Skeletal muscle tissue (tissue), 4 donors: Measurements from ENCODE around the gene FBXO41. TPM values are rescaled to one million over a fixed set of nuclear protein-coding genes. Genes with fewer than 3 reads are reported as not detected.

Source experiments
- H3K27ac ChIP-seq: one replicate; pipeline ENCODE4 v1.7.0; 2013; ENCODE audit warnings: mild to moderate bottlenecking, low read depth, low read length, inconsistent platforms
- H3K27me3 ChIP-seq, 3 donors: one replicate each; pipeline ENCODE4 v1.7.0; 2013; ENCODE audit warnings: low read length in 3 of 3; ENCODE audit not compliant: control insufficient read depth in 3 of 3, insufficient read depth in 3 of 3
- H3K36me3 ChIP-seq, 3 donors: one replicate each; pipeline ENCODE4 v1.7.0; 2013; ENCODE audit warnings: low read length in 3 of 3; ENCODE audit not compliant: control insufficient read depth in 3 of 3, insufficient read depth in 3 of 3
- H3K4me1 ChIP-seq, 3 donors: one replicate each; pipeline ENCODE4 v1.7.0; 2013; ENCODE audit warnings: low read length in 3 of 3, mild to moderate bottlenecking in 3 of 3; ENCODE audit not compliant: control insufficient read depth in 3 of 3, insufficient read depth in 3 of 3
- H3K4me3 ChIP-seq, 3 donors: one replicate each; pipeline ENCODE4 v1.7.0; 2013; ENCODE audit warnings: low read length in 3 of 3
- H3K9ac ChIP-seq, 3 donors: one replicate each; pipeline ENCODE4 v1.7.0; 2013; ENCODE audit warnings: low read length in 3 of 3, mild to moderate bottlenecking in 3 of 3, moderate library complexity in 2 of 3, low read depth in 1 of 3
- H3K9me3 ChIP-seq, 3 donors: one replicate each; pipeline ENCODE4 v1.7.0; 2013; ENCODE audit warnings: low read length in 3 of 3; ENCODE audit not compliant: control insufficient read depth in 3 of 3
- total RNA-seq: library from RNA; depleted of rRNA; stranded (reverse); fragments of >200 nt; gene quantifications from one replicate; pipeline ENCODE4 v1.2.3, GENCODE V29; 2014
- donor health status: Osteomylitis.

The FBXO41 gene
- total RNA-seq, 1 donor from 2014 or later: under 0.01 TPM

DNA sequence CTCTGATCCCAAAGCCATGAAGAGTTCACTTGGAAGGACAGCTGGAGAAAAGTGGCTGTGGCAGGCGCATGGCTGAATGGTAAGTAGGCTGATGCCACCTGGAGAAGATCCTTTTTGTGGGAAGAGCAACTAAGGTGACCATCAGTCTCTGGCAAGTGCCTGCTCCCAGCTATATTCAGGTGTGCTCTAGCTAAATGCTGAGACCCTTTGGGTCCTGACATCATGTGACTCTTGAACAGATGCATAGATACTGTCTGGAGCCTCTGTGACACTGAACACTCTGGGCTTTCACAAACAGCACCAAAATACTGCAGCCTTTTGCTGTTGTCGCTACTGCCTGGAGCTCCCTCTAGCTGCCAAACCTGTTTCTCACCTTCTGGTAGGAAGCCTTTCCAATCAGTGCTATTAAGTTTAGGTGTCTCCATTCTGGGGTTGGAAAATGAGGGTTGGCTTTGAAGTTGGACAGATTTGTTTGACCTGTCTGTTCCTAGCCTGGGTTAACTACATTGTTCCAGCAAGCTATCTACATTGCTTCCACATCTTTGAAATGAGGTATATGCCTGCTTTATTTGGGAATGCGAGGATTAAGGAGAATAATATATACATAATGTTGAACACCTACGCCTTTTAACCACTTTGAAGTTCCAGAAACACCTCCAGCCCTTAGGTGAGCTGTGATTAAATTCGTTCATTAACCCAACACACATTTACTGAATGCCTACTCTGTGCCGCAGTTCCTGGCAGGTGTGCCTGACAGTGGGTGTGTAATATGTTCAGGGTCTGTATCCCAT, 6.0 kb upstream of the FBXO41 start:
- Histone ChIP-seq H3K36me3 (no peaks in the 10 kb centered on the region), H3K4me3 (no peak overlapping the region), H3K9ac (no peak overlapping the region), H3K27me3 (peaks cover 78 to 83% (median 82%) of the 10 kb centered on the region in 3 donors), H3K27ac (no peak overlapping the region), H3K9me3 (peaks cover 0 to 5% (median 0%) of the 10 kb centered on the region in 3 donors), H3K4me1 (peaks cover under 1 to 7% (median 3%) of the 10 kb centered on the region in 3 donors)

- Histone ChIP-seq H3K27me3 (peaks cover 78 to 84% (median 83%) of the 10 kb centered on the region in 3 donors), H3K36me3 (no peaks in the 10 kb centered on the region), H3K27ac (no peak overlapping the region), H3K9me3 (peaks cover 0 to under 1% (median 0%) of the 10 kb centered on the region in 3 donors), H3K4me3 (no peak overlapping the region), H3K4me1 (peaks cover 7 to 14% (median 9%) of the 10 kb centered on the region in 3 donors), H3K9ac (no peak overlapping the region)
Observed at GRCh38 chr2:73289304-73289703, 5.0 kb upstream of the FBXO41 start.

- Histone ChIP-seq H3K9me3 (no peaks in the 10 kb centered on the region), H3K27me3 (peaks cover 54 to 62% (median 60%) of the 10 kb centered on the region in 3 donors), H3K36me3 (no peaks in the 10 kb centered on the region), H3K27ac (no peak overlapping the region), H3K4me3 (no peak overlapping the region), H3K4me1 (peaks cover 4 to 9% (median 7%) of the 10 kb centered on the region in 3 donors), H3K9ac (no peak overlapping the region)
Observed at GRCh38 chr2:73286134-73286655, 1.9 kb upstream of the FBXO41 start.

DNA sequence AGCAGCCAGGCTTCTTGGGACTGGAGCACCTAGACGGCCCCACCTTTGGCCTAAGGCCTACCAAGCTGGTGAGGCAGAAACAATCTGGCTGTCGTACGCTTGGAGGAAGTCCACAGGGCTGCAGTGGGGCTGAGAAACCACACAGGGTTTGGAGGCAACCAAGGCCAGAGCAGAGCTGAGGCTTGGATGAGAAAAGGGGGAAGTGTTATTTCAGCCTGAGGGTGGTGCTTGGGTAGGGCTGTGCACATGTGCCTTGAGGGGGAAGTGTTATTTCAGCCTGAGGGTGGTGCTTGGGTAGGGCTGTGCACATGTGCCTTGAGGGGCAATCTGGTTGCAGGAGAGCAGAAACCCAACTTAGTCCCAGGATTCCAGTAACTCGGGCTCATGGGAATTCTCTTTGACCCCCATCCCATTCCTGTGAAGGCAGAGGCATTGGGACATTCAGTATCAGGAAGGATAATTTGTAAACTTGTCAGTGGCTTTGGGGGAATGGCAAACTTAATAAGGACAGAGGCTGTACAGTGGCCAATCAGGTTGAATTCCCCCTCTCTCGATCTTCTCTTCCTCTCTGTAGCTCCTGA, 971 bp upstream of the FBXO41 start:
- no peak overlapping the region for H3K27ac ChIP-seq
- peaks cover 44 to 53% (median 51%) of the 10 kb centered on the region in 3 donors for H3K27me3 ChIP-seq
- peak overlapping the region in 2 of 3 donors; percentile 49 to 54 for H3K4me3 ChIP-seq

DNA sequence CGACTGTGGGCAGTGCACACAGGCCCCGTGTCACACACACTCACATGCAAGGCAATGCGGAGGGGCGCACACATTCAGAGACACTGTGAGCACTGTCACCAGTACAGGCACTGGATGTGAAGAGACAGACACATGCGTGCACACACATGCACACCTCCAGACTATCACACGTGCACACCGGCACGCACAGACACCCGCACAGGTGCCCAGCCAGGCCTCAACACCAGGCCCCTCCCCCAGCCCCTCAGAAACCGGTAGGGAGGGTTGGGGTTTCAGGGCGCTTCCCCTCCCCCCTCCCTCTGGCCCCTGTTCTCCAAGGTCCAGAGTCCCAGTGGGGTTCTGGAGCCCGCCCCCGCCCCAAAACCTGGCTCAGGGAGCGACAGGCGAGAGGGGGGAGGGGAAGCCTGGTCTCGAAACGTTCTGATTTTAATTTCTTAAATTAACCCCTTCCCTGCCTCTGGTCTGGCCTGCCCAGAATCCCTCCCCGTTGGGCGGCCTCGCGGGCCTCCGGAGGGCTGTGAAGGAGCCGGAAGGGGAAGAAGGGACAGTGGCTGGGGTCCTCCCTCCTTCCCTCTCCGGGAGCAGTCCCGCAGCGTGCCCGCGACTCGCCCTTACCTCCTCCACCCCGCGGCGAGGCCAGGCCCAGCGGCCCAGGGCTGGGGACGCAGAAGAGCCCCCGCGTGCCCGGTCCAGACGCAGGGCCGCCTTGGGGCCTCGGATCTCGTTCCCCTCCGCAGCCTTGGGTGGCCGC, 558 bp downstream of the FBXO41 start:
- Histone ChIP-seq H3K9me3 (no peaks in the 10 kb centered on the region), H3K4me1 (peaks cover 4 to 9% (median 6%) of the 10 kb centered on the region in 3 donors), H3K27me3 (peaks cover 37 to 44% (median 40%) of the 10 kb centered on the region in 3 donors), H3K27ac (no peak overlapping the region), H3K36me3 (no peaks in the 10 kb centered on the region), H3K9ac (no peak overlapping the region), H3K4me3 (peak overlapping the region in 2 of 3 donors; percentile 49 to 52)

More for the DNA sequence above, 971 bp upstream of the FBXO41 start:
- no peaks in the 10 kb centered on the region for H3K36me3 ChIP-seq
- H3K4me1 ChIP-seq: peaks cover 4 to 9% (median 6%) of the 10 kb centered on the region in 3 donors
- H3K9me3 ChIP-seq: no peaks in the 10 kb centered on the region
- H3K9ac ChIP-seq: no peak overlapping the region

GRCh38 chr2:73282924-73283544, 1.2 kb downstream of the FBXO41 start:
- Histone ChIP-seq H3K27me3 (peaks cover 34 to 38% (median 34%) of the 10 kb centered on the region in 3 donors), H3K36me3 (no peaks in the 10 kb centered on the region), H3K27ac (no peak overlapping the region), H3K4me1 (peaks cover 4 to 9% (median 6%) of the 10 kb centered on the region in 3 donors), H3K9ac (no peak overlapping the region), H3K4me3 (peak overlapping the region in 1 of 3 donors; percentile 52), H3K9me3 (no peaks in the 10 kb centered on the region)

DNA sequence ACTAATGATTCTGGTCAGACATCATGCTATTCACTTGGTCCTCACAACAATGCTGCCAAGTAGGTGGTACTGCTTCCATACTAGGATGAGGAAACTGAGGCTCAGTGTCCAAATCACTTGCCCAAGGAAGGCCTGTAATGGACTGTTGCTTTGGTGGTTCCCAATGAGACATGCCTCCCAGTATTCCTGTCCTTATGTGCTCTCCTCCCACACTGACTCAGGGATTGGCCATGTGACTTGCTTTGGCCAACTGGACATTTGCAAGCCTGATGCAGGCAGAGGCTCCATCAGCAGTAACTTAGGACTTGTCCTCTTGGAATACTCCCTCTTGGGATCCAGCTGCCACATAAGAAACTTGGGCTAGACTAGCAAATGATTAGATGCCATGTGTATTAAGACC, 3.0 kb downstream of the FBXO41 start:
- peaks cover 22 to 27% (median 22%) of the 10 kb centered on the region in 3 donors for H3K27me3 ChIP-seq
- no peaks in the 10 kb centered on the region for H3K9me3 ChIP-seq

GRCh38 chr2:73279852-73280251, 4.4 kb downstream of the FBXO41 start:
- Histone ChIP-seq H3K4me3 (no peak overlapping the region), H3K27me3 (peaks cover 10 to 15% (median 11%) of the 10 kb centered on the region in 3 donors), H3K4me1 (peaks cover 2 to 5% (median 4%) of the 10 kb centered on the region in 3 donors), H3K9ac (no peak overlapping the region), H3K9me3 (no peaks in the 10 kb centered on the region), H3K27ac (no peak overlapping the region), H3K36me3 (no peaks in the 10 kb centered on the region)

More for the DNA sequence above, 3.0 kb downstream of the FBXO41 start:
- H3K36me3 ChIP-seq: no peaks in the 10 kb centered on the region
- H3K4me3 ChIP-seq: no peak overlapping the region
- no peak overlapping the region for H3K9ac ChIP-seq
- peaks cover 4 to 9% (median 6%) of the 10 kb centered on the region in 3 donors for H3K4me1 ChIP-seq
- no peak overlapping the region for H3K27ac ChIP-seq

- H3K9ac ChIP-seq: no peak overlapping the region
- H3K36me3 ChIP-seq: no peaks in the 10 kb centered on the region
- H3K27me3 ChIP-seq: peaks cover 25 to 46% (median 33%) of the 10 kb centered on the region in 3 donors
- H3K4me1 ChIP-seq: peaks cover 0 to 9% (median 4%) of the 10 kb centered on the region in 3 donors
- H3K27ac ChIP-seq: no peak overlapping the region
- no peak overlapping the region for H3K4me3 ChIP-seq
- no peaks in the 10 kb centered on the region for H3K9me3 ChIP-seq
Observed at GRCh38 chr2:73272270-73272669, 12.0 kb downstream of the FBXO41 start.
